HepG2 (cell line): ENCODE results near the gene DHRS4L2. TPM values are rescaled to one million over a fixed set of nuclear protein-coding genes. Genes with fewer than 3 reads are reported as not detected.
"Not testable (repeated sequence)": the region's sequence is repeated elsewhere in the genome, so short reads cannot be mapped to it uniquely, and the experiment has no call there.

Experiments
- ATAC-seq: fragments of 200-7000 bp; cut with Tn5 transposase; 3 replicates; pipeline ENCODE4 v1.9.1; 2020; ENCODE audit warnings: mild to moderate bottlenecking, moderate library complexity
- BruUV-seq: library from RNA; stranded (reverse); fragments of 400-500 nt; replicated peaks from 2 replicates; lab custom pipeline; 2021; lab: Mats Ljungman, UMichigan
- CTCF ChIA-PET: fragments of 300-600 bp; formaldehyde crosslinking; extraction: SDS; loops from one replicate; lab custom pipeline; 2021; ENCODE audit warnings: low total read pairs, inconsistent platforms, low intra/inter-chr PET ratio; lab: Yijun Ruan, JAX
- POLR2A ChIA-PET: fragments of 350-600 bp; sonication (Branson Sonifier 250); formaldehyde crosslinking; loops from one replicate; lab custom pipeline; 2020; ENCODE audit warnings: antibody characterized with exemption, inconsistent platforms; lab: Yijun Ruan, JAX
- DNase-seq: peaks from one replicate; pipeline ENCODE4 v3.0.0-alpha.2; 2015; ENCODE audit warnings: low spot score
- FAIRE-seq: peaks from 3 replicates; lab custom pipeline; 2011; peaks lifted over from hg19 to GRCh38; lab: Jason Lieb, UNC
- H2AFZ ChIP-seq: one replicate; pipeline ENCODE4 v1.6.1; 2011; ENCODE audit warnings: low read length, inconsistent platforms
- H3K27ac ChIP-seq: fragments of 300-600 bp; 3 replicates; pipeline ENCODE4 v1.8.0; 2011; ENCODE audit warnings: mixed run types, mild to moderate bottlenecking, mixed read lengths, low read length, inconsistent platforms; ENCODE audit not compliant: insufficient read depth; ENCODE audit errors: extremely low read length
- H3K27me3 ChIP-seq, 2 experiments: fragments of 200-600 bp in 1 of 2; 2 replicates in 1 of 2; 3 replicates in 1 of 2; pipeline versions ENCODE4 v1.6.0 to v1.8.0; 2011; ENCODE audit warnings: low read length in 2 of 2, mild to moderate bottlenecking in 2 of 2, moderate library complexity in 2 of 2, inconsistent platforms in 1 of 2; ENCODE audit not compliant: insufficient read depth in 2 of 2, control insufficient read depth in 1 of 2
- H3K36me3 ChIP-seq, 2 experiments: fragments of 200-600 bp in 1 of 2; replicated peaks in 1 of 2; 2 replicates in 1 of 2; 3 replicates in 1 of 2; pipeline versions ENCODE4 v1.5.1 to v1.8.0; 2011; ENCODE audit warnings: low read length in 2 of 2, inconsistent platforms in 1 of 2; ENCODE audit not compliant: insufficient read depth in 2 of 2, control insufficient read depth in 1 of 2
- H3K4me1 ChIP-seq: 2 replicates; pipeline ENCODE4 v1.5.1; 2012; ENCODE audit warnings: low read length, inconsistent platforms; ENCODE audit not compliant: insufficient read depth
- H3K4me2 ChIP-seq: 2 replicates; pipeline ENCODE4 v1.6.0; 2011; ENCODE audit warnings: low read depth, low read length, inconsistent platforms
- H3K4me3 ChIP-seq, 3 experiments: fragments of 200-600 bp in 1 of 3; sonication (generic), shearing (Covaris generic) in 1 of 3; replicated peaks in 1 of 3; 2 replicates each; pipeline ENCODE4 v1.5.1; 2011 to 2016; ENCODE audit warnings: low read length in 3 of 3, inconsistent platforms in 2 of 3, low read depth in 2 of 3, mild to moderate bottlenecking in 2 of 3, control low read depth in 1 of 3, mixed read lengths in 1 of 3; ENCODE audit not compliant: insufficient read depth in 1 of 3
- H3K79me2 ChIP-seq: one replicate; pipeline ENCODE4 v1.6.1; 2011; ENCODE audit warnings: low read length, inconsistent platforms; ENCODE audit not compliant: insufficient read depth
- H3K9ac ChIP-seq: 2 replicates; pipeline ENCODE4 v1.6.0; 2011; ENCODE audit warnings: mild to moderate bottlenecking, low read depth, low read length, inconsistent platforms; ENCODE audit not compliant: insufficient read depth
- H3K9me3 ChIP-seq: 2 replicates; pipeline ENCODE4 v1.5.1; 2012; ENCODE audit warnings: mild to moderate bottlenecking, low read length
- H4K20me1 ChIP-seq: 2 replicates; pipeline ENCODE4 v1.6.0; 2011; ENCODE audit warnings: inconsistent platforms, mild to moderate bottlenecking, low read length, moderate library complexity; ENCODE audit not compliant: insufficient read depth
- MAFF ChIP-seq: IDR thresholded peaks from 2 replicates; pipeline ENCODE4 v1.6.1; 2011; ENCODE audit warnings: low read depth, low read length, improper control_type of control experiment
- MAFG ChIP-seq: sonication (generic); formaldehyde crosslinking; IDR thresholded peaks from 2 replicates; pipeline ENCODE4 v1.5.1; 2020; ENCODE audit warnings: mild to moderate bottlenecking, missing genetic modification reagents
- MAFK ChIP-seq, 2 experiments: IDR thresholded peaks in 1 of 2; conservative IDR thresholded peaks in 1 of 2; 2 replicates each; pipeline ENCODE4 v1.6.1; 2011; ENCODE audit warnings: improper control_type of control experiment in 2 of 2, low read length in 2 of 2
- ZNF644 ChIP-seq: IDR thresholded peaks from 2 replicates; pipeline ENCODE4 v1.6.1; 2016; ENCODE audit warnings: low read depth
- ZNF687 ChIP-seq: sonication (generic); formaldehyde crosslinking; IDR thresholded peaks from 2 replicates; pipeline ENCODE4 v1.5.1; 2020; ENCODE audit warnings: mild to moderate bottlenecking, missing genetic modification reagents, moderate library complexity
- WGBS: methylation state at CpG from one replicate; pipeline ENCODE4 v1.1.6; 2017; ENCODE audit warnings: low lambda C conversion rate; 5-methylcytosine and 5-hydroxymethylcytosine counted together
- in situ Hi-C: cut with HindIII; loops from 2 replicates; pipeline ENCODE4 v1.10.0; 2017; ENCODE audit warnings: low pct_unique_long_range_greater_than_20kb; ENCODE audit not compliant: extremely low pct_ligation_motif_present
- intact Hi-C: fragments of 100-400 bp; cut with micrococcal nuclease; formaldehyde crosslinking; loops from one replicate; pipeline ENCODE4 v1.10.0; 2022; ENCODE audit not compliant: unreplicated experiment
- polyA plus RNA-seq, 8 experiments: library from polyadenylated mRNA; depleted of rRNA in 3 of 8; stranded (reverse) in 7 of 8; unstranded in 1 of 8; fragments of >200 nt; fragmentation: Illumina TruSeq in 4 of 8; extraction: Trizol in 4 of 8; gene quantifications; 2 replicates each; pipeline versions ENCODE4 v1.2.1 to v1.2.3, GENCODE V29; 2011 to 2016; ENCODE audit warnings: low read depth in 4 of 8, missing spikeins in 1 of 8, mixed read lengths in 1 of 8; ENCODE audit not compliant: insufficient read depth in 1 of 8
- total RNA-seq, 5 experiments: library from RNA; depleted of rRNA; stranded (reverse); fragments of >200 nt; fragmentation: Illumina TruSeq; extraction: Trizol; gene quantifications; 2 replicates each; pipeline ENCODE4 v1.2.3, GENCODE V29; 2016; ENCODE audit warnings: low read depth in 1 of 5

The DHRS4L2 gene
- total and polyA plus RNA-seq, 2 of the 13 experiments (the other 11 are each of a cell fraction or from before 2014, with no cell fraction given) = 24.7 to 38.2 TPM

- TF ChIP-seq ZNF687 (CRISPR knock-in tag) = peak; percentile 68
- TF ChIP-seq, all 625 proteins: peak for 13; not testable (repeated sequence) for 612
Observed at GRCh38 chr14:24015745-24016144, 27.0 kb downstream of the DHRS4L2 start (continued).

- H3K36me3 ChIP-seq, H3K79me2 ChIP-seq, in situ Hi-C loops, H3K4me2 ChIP-seq, H3K9ac ChIP-seq, intact Hi-C loops, DNase-seq, ATAC-seq, H3K9me3 ChIP-seq, H3K27me3 ChIP-seq, H2AFZ ChIP-seq, FAIRE-seq, H4K20me1 ChIP-seq, POLR2A ChIA-PET, BruUV-seq, H3K4me3 ChIP-seq, H3K27ac ChIP-seq, CTCF ChIA-PET: not testable (repeated sequence)
- peaks cover 25% of the 10 kb centered on the region for H3K4me1 ChIP-seq
Observed at GRCh38 chr14:24018978-24019377, 30.2 kb downstream of the DHRS4L2 start.

GRCh38 chr14:24019944-24020343 lies 31.2 kb downstream of the DHRS4L2 start:
- H3K36me3 ChIP-seq, H3K79me2 ChIP-seq, H3K4me2 ChIP-seq, in situ Hi-C loops, DNase-seq, H4K20me1 ChIP-seq, H2AFZ ChIP-seq, CTCF ChIA-PET, FAIRE-seq, H3K27me3 ChIP-seq, H3K4me3 ChIP-seq, H3K27ac ChIP-seq, intact Hi-C loops, BruUV-seq, H3K9ac ChIP-seq, H3K9me3 ChIP-seq: not testable (repeated sequence)
- POLR2A ChIA-PET = interaction anchor here (1.1 kb wide), 1 partner anchor 74 kb away, joined by 5 read pairs; the partner anchor contains the start of gene PCK2
- TF ChIP-seq MAFF = peak; percentile 90
- TF ChIP-seq MAFK (conservative IDR thresholded peaks at IDR 0.05 in 1 of 2, IDR thresholded peaks at IDR 0.05 in 1 of 2; ENCODE audit: low read length in 2 of 2) = peak; percentile 89 to 93
- TF ChIP-seq MAFG = peak; percentile 66
- TF ChIP-seq ZNF644 (CRISPR knock-in tag) = peak; percentile 84
- H3K4me1 ChIP-seq = peaks cover 30% of the 10 kb centered on the region
- peak; percentile 100 for ATAC-seq
- 13% methylated on average over 2 of the region's 2 CpGs for WGBS
